Glutamatergic neuron (in vitro differentiated cells): ENCODE measurements around the gene CORIN. TPM values are rescaled to one million over a fixed set of nuclear protein-coding genes. Genes with fewer than 3 reads are reported as not detected.

Experiments
- DNase-seq: peaks from one replicate; pipeline ENCODE4 v3.0.0; 2022
- H3K27ac Mint-ChIP-seq: one replicate; pipeline ENCODE4 v1.8.0; 2020; ENCODE audit warnings: mild to moderate bottlenecking, mixed read lengths, inconsistent platforms; ENCODE audit not compliant: unreplicated experiment
- H3K27me3 Mint-ChIP-seq: one replicate; pipeline ENCODE4 v1.8.0; 2020; ENCODE audit warnings: mild to moderate bottlenecking, moderate library complexity, mixed read lengths, inconsistent platforms; ENCODE audit not compliant: unreplicated experiment
- H3K36me3 Mint-ChIP-seq: one replicate; pipeline ENCODE4 v1.8.0; 2020; ENCODE audit warnings: mild to moderate bottlenecking, mixed read lengths, inconsistent platforms; ENCODE audit not compliant: unreplicated experiment
- H3K4me1 Mint-ChIP-seq: one replicate; pipeline ENCODE4 v1.8.0; 2020; ENCODE audit warnings: mild to moderate bottlenecking, low read depth, mixed read lengths, inconsistent platforms; ENCODE audit not compliant: unreplicated experiment
- H3K4me3 Mint-ChIP-seq: one replicate; pipeline ENCODE4 v1.8.0; 2020; ENCODE audit warnings: mild to moderate bottlenecking, mixed read lengths, inconsistent platforms; ENCODE audit not compliant: unreplicated experiment
- H3K9me3 Mint-ChIP-seq: one replicate; pipeline ENCODE4 v1.8.0; 2020; ENCODE audit warnings: mild to moderate bottlenecking, moderate library complexity, mixed read lengths, inconsistent platforms; ENCODE audit not compliant: unreplicated experiment
- total RNA-seq: library from RNA; stranded (reverse); fragmentation: NEBNext Ultra II Directional; extraction: Animal tissue kit (Norgen Biotek cat#: 25700); gene quantifications from one replicate; pipeline ENCODE4 v1.2.1, GENCODE V29; 2021; ENCODE audit not compliant: unreplicated experiment
- TF ChIP-seq, protein P1 (sequence below): fragments of 200-600 bp; sonication (generic); IDR thresholded peaks from one replicate; pipeline ENCODE4 v1.5.0; 2021; ENCODE audit not compliant: partially characterized antibody, unreplicated experiment

CORIN gene
- total RNA-seq, 1 donor from 2014 or later: 0.32 TPM

DNA sequence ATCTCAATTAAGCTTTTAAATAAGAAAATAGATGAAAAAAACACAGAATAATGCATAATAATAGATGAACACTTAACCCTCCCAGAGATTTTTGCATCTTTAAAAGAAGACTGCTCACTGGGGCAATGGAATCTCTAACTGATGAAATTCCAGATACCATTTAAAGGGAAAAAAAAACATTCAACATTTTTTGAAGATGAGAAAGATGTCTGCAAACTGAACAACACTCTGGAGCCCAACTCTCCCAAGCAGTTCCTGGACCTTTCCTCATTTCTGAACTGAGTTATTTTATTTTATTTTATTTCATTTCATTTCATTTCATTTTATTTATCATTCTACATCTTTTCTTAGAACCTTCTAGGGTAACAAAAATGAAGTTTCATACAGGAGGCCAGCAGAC lies 90.7 kb downstream of the CORIN start:
- Mint-ChIP-seq H3K9me3 (no peaks in the 10 kb centered on the region), H3K4me1 (no peaks in the 10 kb centered on the region), H3K4me3 (no peak overlapping the region), H3K36me3 (no peaks in the 10 kb centered on the region), H3K27me3 (no peaks in the 10 kb centered on the region), H3K27ac (no peak overlapping the region)
- TF ChIP-seq, protein P1, sequence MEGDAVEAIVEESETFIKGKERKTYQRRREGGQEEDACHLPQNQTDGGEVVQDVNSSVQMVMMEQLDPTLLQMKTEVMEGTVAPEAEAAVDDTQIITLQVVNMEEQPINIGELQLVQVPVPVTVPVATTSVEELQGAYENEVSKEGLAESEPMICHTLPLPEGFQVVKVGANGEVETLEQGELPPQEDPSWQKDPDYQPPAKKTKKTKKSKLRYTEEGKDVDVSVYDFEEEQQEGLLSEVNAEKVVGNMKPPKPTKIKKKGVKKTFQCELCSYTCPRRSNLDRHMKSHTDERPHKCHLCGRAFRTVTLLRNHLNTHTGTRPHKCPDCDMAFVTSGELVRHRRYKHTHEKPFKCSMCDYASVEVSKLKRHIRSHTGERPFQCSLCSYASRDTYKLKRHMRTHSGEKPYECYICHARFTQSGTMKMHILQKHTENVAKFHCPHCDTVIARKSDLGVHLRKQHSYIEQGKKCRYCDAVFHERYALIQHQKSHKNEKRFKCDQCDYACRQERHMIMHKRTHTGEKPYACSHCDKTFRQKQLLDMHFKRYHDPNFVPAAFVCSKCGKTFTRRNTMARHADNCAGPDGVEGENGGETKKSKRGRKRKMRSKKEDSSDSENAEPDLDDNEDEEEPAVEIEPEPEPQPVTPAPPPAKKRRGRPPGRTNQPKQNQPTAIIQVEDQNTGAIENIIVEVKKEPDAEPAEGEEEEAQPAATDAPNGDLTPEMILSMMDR: no peak
- DNase-seq: no peak

DNA sequence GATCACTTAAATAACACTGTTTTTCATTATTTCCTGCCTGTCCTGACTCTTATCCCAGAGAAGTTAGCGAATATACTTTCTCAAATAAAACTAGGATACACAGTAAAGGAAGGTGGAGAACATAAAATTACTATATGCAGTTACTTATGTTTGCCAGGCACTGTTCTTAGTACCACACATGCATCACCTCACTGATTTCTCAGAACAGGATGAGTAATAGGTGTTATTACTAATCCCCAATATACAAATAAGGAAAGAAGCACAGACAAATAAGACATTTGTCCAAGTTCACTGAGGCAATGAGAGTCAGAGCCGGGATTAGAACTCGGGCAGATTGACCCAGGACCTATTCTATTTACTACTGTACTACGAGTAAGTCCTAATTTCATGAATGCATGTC lies 91.7 kb downstream of the CORIN start:
- Mint-ChIP-seq H3K4me3 (no peak overlapping the region), H3K27ac (no peak overlapping the region), H3K4me1 (no peaks in the 10 kb centered on the region), H3K36me3 (no peaks in the 10 kb centered on the region), H3K27me3 (no peaks in the 10 kb centered on the region), H3K9me3 (no peaks in the 10 kb centered on the region)
- no peak for DNase-seq
- TF ChIP-seq, protein P1: no peak

DNA sequence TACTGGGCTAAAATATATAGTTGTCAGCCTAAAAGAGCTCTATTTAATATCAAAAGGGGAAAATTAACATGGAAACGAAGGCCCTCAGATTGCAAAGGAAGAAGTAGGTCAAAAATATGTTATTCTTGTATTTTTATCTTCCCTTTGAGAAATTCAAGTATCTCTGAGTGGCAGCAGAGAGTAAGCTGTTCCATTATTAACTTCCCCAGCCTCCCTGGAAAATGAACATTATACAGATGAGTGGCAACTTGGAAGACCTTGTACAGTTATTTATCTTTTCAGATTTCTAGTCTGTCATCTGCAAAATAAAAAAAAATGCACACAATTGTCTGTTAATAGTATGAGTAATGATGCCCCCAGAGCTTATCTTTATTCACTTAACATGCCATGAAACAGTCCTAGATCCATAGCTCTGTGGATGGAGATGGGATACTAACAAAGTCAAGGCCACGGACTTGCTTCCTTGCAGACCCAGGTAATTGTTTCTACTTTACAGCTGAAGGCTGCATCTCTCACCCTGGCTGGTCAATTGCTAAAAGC lies 93.0 kb downstream of the CORIN start:
- Mint-ChIP-seq H3K4me1 (no peaks in the 10 kb centered on the region), H3K4me3 (no peak overlapping the region), H3K9me3 (peaks cover 3% of the 10 kb centered on the region), H3K27me3 (no peaks in the 10 kb centered on the region), H3K36me3 (no peaks in the 10 kb centered on the region), H3K27ac (no peak overlapping the region)
- DNase-seq: no peak
- TF ChIP-seq, protein P1: no peak

DNA sequence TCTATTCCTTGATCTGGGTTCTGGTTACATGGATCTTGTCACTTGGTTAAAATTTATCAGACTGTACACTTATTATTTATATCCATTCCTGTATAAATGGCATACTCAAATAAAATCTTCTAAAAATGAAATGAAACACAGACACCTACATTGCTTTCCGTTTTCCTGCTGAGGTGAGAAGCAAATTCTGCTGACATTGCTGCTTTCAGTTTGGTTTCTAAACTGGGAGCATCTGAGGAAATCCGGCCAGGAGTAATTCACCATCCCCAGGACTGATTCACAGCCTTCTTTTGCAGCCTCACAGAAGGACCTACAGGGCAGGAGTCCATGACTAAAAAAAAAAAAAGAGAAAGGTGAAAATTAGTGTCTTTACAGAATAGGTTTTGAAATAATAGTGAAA lies 93.6 kb downstream of the CORIN start:
- H3K27ac Mint-ChIP-seq: no peak overlapping the region
- no peaks in the 10 kb centered on the region for H3K27me3 Mint-ChIP-seq
- H3K36me3 Mint-ChIP-seq: no peaks in the 10 kb centered on the region
- no peak overlapping the region for H3K4me3 Mint-ChIP-seq
- no peak for DNase-seq
- H3K4me1 Mint-ChIP-seq: no peaks in the 10 kb centered on the region
- TF ChIP-seq, protein P1: no peak
- H3K9me3 Mint-ChIP-seq: peaks cover 3% of the 10 kb centered on the region

DNA sequence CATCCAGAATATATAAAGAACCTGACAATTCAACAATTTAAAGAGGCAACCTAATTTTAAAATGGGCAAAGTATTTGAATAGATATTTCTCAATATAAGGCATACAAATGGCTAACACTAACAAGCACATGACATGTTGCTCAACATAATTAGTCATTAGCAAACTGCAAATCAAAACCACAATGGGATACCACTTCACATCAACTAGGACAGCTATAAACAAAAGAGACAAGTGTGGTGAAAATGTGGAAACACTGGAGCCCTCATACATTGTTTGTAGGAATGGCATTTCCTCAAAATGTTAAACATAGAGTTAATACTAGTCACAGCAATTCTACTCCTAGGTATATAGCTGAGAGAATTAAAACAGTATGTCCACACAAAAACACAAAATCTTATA lies 96.7 kb downstream of the CORIN start:
- DNase-seq: no peak
- Mint-ChIP-seq H3K27me3 (no peaks in the 10 kb centered on the region), H3K4me3 (no peak overlapping the region), H3K36me3 (no peaks in the 10 kb centered on the region), H3K9me3 (peaks cover 3% of the 10 kb centered on the region), H3K4me1 (peaks cover 4% of the 10 kb centered on the region), H3K27ac (no peak overlapping the region)
- TF ChIP-seq, protein P1: no peak
